Measurements from ENCODE around the gene LDLRAD3.
A peak's percentile ranks its signal among the peaks of the same experiment; 100 is the strongest.

The LDLRAD3 gene

DNA sequence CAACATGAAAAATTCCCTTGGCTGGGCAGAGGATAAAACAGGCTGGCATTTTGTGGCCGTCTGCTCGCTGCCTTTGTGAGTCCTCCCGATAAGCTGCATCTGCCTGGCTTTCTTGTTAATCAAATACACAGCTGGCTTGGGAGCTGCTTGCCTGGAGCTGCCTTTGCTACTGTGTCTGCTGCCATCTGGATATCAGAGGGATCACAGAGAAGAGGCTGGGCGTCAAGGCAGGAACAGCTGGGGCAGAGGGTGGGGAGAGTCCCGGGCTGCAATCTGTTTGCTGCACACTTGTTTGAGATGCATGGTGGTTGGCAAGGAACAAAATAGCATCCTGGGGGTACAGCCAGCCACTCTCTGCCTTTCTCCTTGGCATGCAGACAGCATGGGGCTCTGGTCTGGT is 309.4 kb downstream of the LDLRAD3 start:
- no peak for DNase-seq

DNA sequence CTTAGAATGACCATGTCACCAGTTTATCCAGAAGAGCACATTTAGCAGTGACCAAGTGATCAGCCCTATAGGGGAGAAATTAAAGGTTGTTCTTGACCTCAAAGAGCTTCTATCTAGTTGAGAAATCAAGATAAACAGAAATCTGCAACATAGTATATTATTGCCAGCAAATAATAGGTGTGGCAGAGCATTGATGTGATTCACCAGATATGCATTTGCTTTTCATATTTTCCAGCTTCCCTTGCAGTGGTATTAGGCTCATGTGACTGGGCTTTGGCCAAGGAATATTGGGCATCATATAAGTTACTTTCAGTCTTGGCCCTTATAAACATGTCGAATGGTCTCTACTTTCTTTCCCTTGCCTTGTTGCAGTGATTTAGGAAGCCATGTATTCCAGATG is 310.9 kb downstream of the LDLRAD3 start:
- DNase-seq = no peak

DNA sequence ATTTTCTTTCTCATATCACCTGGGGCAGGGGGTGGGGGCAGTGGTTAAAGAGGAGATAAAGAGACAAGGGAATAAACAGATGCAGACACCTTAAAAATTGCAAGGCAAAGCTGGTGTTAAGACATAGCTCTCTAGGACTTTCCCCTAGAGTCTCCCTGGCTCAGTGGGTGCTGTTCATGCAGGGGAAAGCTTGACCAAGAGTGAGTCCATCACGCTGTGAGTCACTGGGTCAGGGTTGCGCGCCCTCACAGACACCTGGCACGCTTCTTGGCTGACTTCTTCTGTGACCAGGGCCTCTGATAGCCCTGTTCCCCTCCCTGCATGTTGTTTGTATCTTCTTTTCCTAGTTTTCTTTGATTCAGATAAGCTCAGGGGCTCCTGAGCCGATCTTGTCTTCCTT is 313.5 kb downstream of the LDLRAD3 start:
- no peak for DNase-seq

DNA sequence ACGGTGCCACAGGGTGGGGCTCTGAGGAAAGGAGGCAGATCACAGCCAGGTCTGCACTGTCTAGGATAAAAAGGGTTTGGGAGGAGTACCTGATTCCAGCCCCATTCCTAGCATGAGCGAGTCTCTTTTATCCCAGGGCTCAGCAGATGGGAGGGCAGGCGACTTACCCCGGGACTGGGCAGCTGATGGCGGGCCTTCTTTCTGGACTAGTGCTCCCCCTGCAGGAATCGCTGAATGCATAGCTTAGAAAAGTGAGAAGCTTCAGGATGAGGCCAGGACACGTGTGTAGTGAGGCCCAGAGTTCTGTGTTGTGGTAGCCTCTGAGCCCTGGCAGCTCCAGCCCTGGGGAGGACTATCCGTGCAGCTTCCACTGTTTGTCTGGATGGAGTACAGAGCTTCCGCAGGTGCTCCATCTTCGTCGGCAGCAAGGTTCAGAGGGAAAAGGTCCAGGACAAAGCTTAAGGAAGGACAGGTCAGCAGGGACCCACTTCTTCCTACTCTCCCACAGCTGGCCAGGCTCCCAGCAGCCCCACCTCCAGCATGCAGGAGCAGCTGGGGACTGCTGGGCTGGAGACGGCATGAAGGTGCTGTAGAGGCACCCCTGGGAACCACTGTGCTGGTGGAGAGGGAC is 315.0 kb downstream of the LDLRAD3 start:
- no peak for DNase-seq

DNA sequence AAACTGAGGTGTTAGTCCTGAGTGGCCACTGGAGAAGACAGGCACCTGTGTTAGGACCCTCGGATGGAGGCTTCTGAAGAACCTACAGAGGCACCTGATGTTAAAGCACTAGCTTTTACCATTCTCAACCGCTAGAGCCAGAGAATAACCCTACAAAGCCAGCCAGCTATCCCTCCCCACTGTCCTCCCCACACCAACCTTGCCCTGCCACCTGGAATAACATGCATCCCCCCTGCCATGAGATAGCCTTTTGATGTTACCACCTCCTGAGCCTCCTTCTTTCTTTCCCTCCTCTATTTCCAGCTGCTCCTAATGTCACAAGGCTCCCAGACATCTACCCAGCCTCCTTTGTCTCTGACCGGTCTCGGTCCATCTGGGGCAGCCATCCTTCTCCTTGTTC is 317.2 kb downstream of the LDLRAD3 start:
- DNase-seq = no peak

DNA sequence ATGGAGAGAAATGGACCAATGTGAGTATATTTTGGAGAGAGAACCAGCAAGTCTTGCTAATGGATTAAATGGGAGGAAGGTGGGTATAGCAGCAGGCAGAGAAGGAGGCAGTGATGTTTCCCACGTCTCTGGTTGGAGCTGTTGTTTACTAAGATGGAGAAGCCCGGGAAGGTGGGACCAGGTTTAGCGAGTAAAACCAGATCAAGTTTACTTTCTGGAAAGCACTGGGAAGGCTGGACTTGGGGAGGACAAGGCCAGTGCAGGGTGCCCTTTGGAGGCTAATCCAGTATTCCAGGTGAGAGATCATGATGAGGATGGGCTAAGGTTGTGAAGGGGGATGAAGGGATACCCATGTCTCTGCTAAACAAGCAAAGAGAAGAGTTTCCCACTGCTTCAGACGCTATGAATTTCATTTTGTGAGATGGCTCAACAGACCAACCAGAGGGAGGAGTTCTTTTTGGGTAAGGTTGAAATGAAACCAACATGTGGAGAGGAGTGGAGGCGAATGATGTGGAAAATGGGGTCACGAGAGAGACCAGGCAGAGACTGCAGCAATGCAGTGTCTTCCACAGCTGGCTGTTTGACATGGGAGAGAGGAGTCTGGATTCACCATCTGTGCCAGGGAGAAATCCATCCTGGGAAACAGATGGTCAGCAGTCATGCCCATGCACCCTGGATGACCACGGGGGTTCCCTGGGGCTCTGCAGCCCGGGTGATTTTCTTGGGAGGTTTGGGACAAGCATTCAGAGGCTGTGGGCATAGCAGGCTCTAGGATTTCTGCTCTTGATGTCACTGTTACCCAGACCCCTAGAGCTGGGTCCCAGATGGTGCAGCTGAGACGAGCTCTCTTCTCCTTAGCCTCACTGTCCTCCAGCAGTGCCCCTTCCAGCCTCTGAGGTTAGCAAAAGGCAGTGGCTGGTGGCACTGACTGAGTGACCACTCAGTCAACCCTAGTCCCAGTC is 320.4 kb downstream of the LDLRAD3 start:
- no peak for DNase-seq

DNA sequence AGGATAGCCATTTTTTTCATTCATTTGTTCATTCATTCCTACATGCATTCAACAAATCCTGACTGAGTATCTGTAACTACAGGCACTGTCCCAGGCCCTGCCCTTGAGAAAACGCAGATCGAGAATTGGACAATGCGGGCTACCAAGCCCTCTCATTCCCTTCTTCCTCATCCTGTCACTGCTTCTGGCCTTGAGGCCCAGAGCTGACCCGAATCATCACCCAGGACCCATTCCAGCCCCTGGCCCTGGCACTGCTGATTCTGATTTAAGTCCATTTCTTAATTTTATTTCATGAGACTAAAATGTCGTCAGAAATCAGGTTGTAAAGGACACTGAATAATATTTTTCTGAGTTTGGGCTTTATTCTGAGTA is 321.1 kb downstream of the LDLRAD3 start:
- no peak for DNase-seq

DNA sequence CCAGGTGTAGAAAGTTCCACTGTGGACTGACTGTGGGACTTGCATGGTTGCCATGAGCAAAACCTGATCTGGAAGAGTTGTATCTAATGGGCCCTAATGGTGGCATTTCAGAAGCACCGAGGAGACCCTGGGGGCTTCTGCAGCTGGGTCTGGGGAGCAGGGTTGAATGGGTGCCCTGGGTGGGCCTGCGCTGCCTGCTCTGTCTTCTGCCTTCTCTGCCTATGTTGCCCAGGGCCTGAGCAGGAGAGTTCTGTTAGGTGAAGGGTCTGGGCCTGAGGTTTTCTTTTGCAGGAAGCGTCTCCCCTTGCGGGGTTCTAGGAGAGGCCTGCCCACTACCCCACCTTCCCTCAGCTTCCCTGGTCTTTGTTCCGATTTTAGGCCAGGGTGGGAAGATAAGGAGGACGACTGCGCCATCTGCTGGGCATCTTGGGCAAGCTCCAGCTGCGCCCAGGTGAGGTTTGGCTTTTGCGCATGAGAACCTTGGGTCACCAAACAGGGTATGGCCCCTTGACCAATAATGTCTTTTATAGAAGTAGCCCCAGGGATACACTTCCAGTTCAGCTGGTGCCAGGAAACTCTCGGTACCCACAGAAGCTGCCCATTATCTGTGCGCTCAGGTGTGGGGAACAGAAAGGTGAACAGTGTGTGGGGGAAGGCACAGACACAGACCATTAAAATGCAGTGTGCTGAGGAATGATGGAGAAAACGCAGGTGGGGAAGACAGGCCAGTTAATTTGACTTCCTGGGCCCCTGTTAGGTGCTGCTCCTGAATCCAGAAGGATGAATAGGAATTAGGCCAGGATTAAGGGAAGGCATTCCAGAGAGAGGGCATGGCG is 322.1 kb downstream of the LDLRAD3 start:
- DNase-seq = peak; percentile 26

DNA sequence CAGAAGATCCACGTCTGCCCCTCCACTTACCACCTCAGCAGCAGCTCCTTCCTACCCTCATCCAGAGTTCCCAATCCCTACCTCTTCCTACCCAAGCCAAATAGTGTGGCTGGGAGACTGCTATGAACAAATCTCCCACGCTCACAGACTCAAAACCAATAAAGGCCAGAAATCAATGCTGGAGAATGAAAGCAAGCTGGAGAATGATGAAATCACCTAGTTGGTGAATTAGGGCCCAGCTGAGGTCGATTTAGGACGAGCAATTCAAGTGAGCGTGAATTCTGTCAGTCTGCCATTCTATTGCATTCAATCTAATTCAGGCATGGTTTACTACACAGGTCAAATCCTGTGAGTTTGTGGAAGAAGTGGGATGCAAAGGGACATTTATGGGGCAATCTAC is 322.9 kb downstream of the LDLRAD3 start:
- no peak for DNase-seq

DNA sequence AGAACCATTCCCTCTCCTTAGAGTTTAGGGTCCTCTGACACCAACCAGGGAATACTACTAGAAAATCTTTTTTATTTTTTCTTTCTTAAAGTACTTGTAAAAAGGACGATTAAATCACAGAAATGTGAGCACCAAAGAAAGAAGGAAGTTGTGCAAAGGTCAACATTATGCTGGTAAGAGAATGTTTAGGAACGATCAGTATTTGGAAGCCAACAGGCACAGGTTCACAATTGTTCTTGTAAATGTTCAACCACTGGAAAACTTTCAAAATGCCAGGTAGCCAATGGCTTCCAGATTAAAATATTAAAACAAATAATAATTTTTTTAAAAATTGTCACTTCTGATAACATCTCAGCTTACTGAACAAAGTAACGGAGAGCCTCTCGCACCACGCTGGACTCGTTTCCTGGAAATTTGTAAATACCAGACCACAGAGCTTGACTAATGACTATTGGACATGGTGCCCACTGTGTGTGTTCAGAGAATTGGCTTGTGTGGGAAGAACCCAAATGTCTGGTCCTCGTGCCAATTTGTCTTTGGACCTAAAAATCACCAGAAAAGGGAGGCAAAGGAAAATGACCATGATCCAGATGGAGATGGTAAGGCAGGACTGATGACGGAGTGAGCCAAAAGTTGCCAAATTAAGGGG is 324.6 kb downstream of the LDLRAD3 start:
- no peak for DNase-seq

DNA sequence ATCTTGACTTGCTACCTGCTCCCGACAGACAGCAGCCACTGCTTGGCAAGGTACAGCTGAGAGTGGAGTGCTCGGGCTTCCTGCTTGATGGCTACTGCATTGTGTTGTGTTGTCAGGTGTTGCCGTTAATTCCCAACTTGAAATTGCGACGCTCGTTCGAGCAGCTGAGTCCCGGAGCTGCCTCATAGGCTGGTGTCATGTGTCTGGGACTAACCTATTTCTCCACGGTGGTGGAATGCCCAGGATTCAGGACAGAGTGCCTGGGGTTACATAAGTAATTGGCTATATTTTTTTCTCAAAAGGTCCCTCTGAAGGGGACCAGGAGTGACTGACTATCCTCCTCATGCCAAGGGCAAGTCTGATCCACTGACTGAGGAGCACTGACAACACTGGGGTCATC is 326.8 kb downstream of the LDLRAD3 start:
- no peak for DNase-seq

DNA sequence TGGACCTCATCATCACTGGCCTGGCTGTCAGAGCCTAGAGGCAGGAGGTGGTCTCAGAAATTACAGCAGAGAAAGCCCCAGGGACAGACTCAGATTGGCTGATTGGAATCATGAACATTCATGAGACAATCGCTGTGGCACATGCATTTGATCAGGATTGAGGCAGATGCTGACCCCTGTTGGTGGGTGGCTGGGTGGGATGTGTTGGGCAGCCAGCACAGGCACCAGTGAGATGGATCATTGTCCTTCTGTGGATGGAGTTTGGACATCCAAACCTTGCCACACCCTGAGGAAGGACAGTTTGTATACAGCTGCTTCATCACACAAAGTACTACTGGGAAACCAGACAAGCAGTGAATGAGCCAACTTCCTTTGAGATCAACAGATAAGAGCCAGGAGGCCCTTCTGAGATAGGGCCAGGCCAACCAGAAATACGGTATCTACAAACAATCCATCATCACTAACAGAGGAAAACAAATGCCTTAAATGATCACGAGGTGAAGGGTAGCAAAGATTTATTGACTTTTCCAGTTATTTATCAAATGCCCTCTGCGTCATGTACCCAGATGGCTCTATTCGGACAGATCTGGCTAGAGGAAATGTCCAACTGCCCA is 328.0 kb downstream of the LDLRAD3 start:
- no peak for DNase-seq

DNA sequence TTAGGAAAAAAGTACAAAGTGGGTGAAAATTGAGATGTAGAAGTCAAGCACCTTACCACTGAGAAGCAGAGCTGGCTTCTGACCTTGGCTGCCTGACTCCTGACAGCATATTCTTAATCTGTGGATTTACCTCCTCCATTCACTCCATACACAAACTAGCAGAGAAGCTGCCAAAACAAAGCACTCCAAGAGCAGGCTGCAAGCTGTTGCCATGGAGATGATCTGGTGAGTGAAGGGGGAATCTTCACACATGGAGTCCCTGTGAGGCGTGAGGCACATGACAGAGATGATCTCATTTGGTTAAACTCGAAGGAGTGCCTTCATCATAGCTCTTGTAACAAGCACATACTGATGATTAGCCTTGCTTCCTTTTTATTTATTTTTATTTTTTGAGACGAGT is 329.2 kb downstream of the LDLRAD3 start:
- no peak for DNase-seq

DNA sequence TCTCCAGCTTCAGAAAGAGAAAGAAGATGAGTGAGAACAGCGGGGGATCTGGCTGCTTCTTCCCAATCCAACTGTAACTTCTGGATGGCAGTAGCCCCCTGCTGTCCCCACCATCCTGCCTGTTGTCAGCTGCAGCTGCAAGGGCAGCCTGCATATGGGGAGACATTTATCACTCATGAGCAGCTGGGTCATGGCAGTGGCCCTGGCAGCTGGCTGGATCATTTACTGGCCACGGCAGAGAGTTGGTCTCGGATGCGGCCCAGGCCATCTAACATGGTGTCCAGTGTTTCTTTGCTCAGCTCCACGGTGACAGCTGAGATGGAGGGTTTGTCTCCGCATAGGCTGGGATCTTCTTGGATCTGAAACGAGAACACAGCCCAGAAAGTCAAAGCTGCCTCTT is 330.6 kb downstream of the LDLRAD3 start:
- no peak for DNase-seq

DNA sequence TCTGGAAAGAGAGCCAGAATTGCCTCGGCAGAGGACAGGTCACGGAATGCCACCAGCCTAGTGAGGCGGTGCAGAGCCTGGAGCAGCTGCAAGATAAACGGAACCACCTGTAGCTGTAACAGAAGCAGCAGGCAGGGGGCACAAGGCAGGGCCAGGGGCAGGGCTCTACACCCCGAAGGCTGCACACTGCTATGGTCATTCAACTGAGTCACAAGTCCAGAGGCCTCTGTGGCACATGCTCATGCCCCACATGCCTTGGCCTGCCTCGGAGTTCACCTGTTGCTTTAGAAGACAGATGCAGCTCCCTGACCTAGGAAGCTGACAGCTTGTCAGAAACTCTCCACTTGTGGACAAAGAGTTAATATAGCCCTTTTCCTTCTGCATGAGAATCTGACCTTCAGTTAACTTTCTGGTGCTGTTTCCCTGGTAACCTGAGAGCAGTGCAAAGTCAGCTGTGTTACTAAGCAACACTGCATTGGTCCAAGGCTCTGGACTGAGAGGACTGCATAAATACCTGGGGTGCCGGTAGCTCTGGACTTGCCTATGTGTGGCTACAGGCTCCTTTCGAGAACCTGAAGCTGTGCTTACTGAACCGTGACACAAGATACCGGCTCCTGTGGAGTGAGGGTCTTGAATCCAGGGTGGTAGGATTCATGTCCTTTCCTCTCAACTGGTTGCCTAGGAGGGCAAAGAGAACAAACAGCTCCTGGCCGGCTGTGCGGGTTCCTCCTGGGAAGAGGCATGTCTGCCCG is 334.8 kb downstream of the LDLRAD3 start:
- no peak for DNase-seq

DNA sequence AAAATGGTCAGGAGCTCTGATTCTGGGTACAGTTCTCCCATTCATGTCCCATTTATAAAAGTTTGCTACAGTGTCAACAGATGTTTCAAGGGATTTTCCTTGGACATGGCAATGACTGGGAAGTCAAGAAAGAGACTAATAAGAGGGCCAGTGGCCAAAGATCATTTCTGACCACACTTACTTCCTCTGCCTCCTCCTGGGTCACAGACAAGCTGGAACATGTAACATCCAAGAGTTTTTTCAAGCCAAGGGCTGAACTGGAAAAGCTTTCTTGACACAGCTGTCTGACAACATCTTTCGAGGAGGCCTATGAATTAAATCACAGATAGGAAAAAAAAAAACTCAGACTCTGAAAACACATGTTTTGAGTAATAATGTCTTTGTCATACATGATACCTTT is 336.7 kb downstream of the LDLRAD3 start:
- DNase-seq = no peak
